HG03108 (cell line): ENCODE data around the gene PLTP.
A peak's percentile ranks its signal among the peaks of the same experiment; 100 is the strongest.

Experiments
- ATAC-seq: cut with Tn5 transposase; IDR thresholded peaks from one replicate; pipeline ENCODE4 v1.9.1; 2021; ENCODE audit warnings: moderate library complexity; ENCODE audit not compliant: unreplicated experiment

Gene PLTP

DNA sequence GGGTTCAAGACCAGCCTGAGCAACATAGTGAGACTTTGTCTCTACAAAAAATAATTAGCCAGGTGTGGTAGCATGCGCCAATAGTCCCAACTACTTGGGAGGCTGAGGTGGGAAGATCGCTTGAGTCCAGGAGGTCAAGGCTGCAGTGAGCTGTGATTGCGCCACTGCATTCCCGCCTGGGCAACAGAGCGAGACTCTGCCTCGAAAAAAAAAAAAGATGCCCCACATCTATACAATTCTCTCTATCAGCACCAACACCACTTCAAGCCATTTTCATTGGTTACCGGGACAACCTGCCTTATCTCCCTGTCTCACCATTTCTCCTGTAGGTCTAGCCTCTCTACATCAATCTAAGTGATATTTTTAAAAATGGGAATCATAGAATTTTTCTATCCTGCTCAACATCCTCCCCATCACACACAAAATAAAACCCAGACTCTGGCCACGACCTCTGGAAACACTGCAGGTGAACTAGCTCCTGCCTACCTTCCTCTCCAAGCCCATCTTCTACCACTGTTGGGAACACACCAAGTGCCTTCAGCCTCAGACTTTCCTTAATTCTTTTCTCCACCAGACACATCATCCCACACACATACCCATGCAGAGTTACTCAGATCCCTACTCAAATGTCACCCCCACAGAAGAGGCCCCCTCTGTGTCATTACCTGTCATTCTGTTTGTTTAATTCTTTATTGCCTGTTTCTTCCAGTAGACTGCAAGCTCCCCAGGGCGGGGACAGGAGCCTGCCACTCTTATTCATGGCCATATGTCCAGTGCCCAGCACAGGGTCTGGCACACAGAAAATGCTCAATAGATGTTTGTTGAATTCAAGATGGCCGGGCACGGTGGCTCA, 9.6 kb upstream of the PLTP start:
- ATAC-seq, result no peak

GRCh38 chr20:45920462-45921336, 8.7 kb upstream of the PLTP start:
- no peak for ATAC-seq

- no peak for ATAC-seq
These were observed 7.8 kb upstream of the PLTP start for GRCh38 chr20:45919542-45920399.

GRCh38 chr20:45918779-45919537, 7.0 kb upstream of the PLTP start:
- ATAC-seq, result no peak

- no peak for ATAC-seq
These were observed 6.3 kb upstream of the PLTP start for GRCh38 chr20:45918182-45918737.

DNA sequence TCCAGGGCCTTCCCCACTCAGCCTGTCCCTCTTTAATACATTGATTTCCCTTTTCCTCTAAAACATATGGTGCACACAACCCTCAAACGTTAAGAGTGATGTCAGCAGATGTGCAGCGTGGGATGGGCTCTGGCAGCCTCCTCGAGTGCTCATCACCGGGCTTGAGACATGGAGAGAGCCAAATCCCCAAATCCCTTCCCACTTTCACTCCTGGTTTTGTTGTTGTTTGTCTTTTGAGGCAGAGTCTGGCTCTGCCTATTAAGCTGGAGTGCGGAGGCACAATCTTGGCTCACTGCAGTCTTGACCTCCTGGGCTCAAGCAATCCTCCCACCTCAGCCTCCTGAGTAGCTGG, 5.8 kb upstream of the PLTP start:
- no peak for ATAC-seq

DNA sequence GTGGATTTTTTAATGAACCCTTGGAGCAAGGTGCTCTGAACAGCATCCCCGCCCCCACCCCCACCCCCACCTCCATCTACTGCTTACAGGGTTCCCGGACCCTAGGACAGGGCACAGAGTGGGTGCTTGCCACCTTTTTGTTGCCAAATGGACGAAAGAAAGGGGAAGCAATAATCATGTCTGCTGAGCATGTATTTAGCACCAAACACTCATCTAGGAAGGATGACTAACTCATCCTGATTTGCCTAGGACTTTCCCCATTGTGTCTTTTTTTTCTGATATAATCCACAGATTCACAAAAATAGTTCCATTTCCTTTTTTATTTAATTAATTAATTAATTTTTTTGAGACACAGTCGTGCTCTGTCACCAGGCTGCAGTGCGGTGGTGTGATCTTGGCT, 1.2 kb upstream of the PLTP start:
- no peak for ATAC-seq

DNA sequence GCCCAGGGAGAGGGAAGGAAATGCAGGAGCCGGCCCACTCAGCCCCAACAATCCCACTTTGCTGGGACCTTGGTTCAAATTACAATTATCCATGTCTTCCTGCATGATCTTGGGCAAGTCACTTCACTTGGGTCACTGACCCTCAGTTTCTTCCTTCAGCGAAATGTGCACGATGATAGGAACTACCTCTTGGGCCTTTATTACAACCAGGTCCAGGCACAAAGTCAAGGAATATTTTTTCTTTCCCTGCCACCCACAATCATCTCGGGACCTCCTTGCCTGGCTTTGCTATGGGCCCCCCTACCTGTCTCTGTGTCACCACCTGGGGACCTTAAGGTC, 358 bp upstream of the PLTP start:
- ATAC-seq, result no peak

DNA sequence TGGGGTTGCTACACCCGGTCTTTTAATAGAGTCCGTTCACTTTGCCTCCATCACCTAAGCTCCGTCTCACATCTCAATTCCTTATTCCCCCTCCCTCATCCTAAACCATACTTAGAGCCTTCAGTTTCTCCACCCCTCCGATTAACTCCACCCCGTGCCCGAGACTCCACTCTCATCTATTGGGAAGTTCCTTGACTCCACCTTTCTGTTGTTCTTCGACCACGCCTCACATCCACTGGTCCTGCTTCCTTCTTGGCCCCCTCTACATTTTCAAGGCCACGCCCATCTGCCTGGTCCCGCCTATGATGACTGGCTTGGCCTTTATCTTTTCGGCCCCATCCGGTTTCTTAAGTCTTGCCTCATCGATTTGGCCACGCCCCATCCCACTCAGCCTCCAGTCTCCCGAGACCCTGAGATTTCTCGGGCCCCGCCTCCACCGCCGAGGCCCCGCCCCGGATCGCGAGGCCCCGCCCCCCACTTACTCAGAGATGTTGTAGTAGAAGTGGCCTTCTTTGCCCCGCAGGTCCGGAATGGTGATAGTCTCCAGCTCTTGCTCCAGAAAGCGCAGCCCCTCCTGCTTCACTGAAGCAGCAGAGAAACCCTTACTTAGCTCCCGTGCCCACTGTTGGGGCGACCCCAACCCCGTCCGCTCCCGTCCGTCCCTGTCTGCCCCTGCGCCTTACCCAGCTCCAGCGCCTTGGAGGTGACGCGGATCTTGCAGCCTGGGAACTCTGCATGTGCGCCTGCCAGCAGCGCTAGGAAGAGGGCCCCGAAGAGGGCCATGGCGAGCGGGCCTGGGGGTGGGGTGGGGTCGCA, 1.1 kb downstream of the PLTP start:
- peak; percentile 91 for ATAC-seq

DNA sequence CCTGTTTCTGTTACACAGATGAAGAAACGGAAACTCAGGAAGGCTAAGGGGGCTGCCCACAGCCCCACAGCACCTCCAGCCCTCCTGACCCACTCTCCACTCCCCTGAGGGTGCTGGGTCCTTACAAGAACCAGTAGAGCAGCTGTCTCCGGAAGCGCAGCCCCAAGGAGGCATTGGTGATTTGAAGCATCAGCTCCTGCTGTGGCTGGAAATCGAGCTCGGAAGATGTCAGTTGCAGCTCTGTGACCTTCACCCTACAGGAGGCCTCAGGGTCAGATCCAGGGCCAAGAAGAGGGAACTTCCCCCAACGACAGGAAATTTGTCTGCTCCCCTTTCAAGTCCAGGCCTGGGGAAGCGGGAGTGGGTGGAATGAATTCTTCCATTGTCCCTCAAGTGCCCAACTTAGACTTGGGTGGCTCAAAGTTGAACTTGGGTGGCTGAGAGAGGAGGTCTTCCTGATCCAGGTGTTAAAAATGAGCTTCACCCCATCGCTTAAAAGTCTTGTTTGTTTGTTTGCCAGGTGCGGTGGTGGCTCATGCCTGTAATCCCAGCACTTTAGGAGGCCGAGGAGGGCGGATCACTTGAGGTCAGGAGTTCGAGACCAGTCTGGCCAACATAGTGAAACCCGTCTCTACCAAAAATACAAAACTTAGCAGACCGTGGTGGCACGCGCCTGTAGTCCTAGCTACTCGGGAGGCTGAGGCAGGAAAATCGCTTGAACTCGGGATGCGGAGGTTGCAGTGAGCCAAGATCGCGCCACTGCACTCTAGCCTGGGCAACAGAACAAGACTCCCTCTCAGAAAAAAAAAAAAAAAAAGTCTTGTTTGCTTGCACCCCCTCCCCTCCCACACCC, 1.9 kb downstream of the PLTP start:
- no peak for ATAC-seq

DNA sequence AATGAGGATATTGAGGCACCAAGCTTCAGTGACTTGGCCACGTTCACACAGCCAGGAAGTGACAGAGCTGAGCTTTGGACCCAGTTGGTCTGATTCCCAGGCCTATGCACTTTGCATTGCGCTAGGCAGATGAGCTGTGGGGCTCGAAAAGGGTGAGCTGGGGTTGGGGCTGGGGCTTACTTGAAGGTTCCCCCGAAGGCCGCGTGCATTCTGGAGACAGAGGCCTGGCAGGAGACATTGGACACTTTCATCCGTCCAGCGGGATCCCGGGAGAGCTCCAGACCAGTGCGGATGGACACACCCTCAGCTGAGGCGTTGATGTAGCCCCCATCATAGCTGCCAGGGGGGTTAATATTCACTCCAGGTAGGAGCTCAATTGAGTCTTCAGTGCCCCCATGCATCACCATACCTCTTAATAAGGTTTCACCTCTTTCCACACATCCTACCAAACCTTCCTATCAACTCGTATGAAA, 2.6 kb downstream of the PLTP start:
- no peak for ATAC-seq

DNA sequence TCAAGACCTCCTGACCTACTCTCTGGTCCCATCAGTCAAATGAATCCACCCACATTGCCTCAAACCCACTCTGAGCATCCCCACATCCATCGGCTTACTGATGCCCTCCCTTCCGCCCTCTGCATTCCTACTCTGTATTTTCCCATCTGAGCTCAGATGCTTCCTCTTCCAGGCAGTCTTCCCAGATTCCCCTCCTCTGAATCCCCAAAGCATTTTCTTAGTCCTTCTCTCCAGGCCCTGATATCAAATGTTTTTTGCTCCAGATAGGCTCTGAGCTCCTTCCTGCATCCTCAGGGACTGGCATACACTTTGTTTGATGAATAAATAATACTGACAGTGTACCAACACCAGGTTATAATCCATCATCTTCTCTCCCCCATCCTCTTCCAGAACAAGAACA, 3.9 kb downstream of the PLTP start:
- ATAC-seq, result no peak

GRCh38 chr20:45907219-45907948, 4.6 kb downstream of the PLTP start:
- ATAC-seq, result no peak

- ATAC-seq, result no peak
These were observed 6.4 kb downstream of the PLTP start for GRCh38 chr20:45905505-45906079.

GRCh38 chr20:45904583-45905504, 7.1 kb downstream of the PLTP start:
- ATAC-seq, result no peak

DNA sequence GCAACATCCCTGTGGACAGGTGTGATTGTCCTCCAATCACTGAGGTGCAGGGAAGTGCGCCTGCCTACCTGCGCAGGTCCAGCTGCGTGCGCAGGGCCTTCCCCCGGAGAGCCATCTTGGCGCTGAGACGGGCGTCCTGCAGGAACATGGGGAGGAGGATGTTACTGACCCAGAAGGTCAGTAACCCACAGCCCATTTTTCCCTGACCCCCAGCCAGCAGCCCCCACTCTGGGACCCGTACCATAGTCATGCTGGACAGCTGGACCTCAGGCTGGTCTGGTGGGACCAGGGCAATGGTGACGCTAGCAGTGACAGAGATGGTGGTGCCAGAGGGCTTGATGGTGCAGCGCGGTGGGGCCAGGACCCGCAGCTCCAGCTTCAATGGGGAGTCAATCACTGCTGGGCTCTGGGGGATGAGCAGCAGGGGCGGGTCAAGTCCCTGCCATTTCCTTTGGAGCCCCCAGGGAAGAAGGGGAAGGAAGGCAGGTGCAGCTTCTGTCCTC, 9.7 kb downstream of the PLTP start:
- ATAC-seq, result no peak
